Cerebellar nuclear complex (tissue), 1 donor: ENCODE measurements around the gene CERS4.
"Not testable (repeated sequence)": the region's sequence is repeated elsewhere in the genome, so short reads cannot be mapped to it uniquely, and the experiment has no call there.

Experiments used
- DNase-seq, 2 experiments: peaks; one replicate each; lab custom pipeline; 2025; lab: John Stamatoyannopoulos, UW

The CERS4 gene

GRCh38 chr19:8208922-8209461 is at the start of gene CERS4:
CERS4 (plus strand) TSS chr19:8209370; CDS start chr19:8251077, 41,707 bp downstream.
- DNase-seq, result peak in 1 of 2 experiments; percentile 24

GRCh38 chr19:8161135-8161646 is 48.0 kb upstream of the CERS4 start:
- DNase-seq, result no peak

- no peak for DNase-seq
These were observed 45.4 kb upstream of the CERS4 start for GRCh38 chr19:8163759-8164158.

- no peak for DNase-seq
These were observed 41.2 kb upstream of the CERS4 start for GRCh38 chr19:8167985-8168384.

GRCh38 chr19:8168537-8168936 is 40.6 kb upstream of the CERS4 start:
- no peak for DNase-seq

- no peak for DNase-seq
These were observed 34.5 kb upstream of the CERS4 start for GRCh38 chr19:8174706-8175105.

- no peak for DNase-seq
These were observed 29.2 kb upstream of the CERS4 start for GRCh38 chr19:8180018-8180417.

- DNase-seq, result no peak
These were observed 24.9 kb upstream of the CERS4 start for GRCh38 chr19:8184274-8184673.

- DNase-seq, result no peak
These were observed 23.7 kb upstream of the CERS4 start for GRCh38 chr19:8185343-8186068.

- no peak for DNase-seq
These were observed 16.8 kb upstream of the CERS4 start for GRCh38 chr19:8192221-8192820.

GRCh38 chr19:8194528-8195267 is 14.5 kb upstream of the CERS4 start:
- DNase-seq, result no peak

GRCh38 chr19:8196271-8196927 is 12.8 kb upstream of the CERS4 start:
- DNase-seq, result no peak

GRCh38 chr19:8203288-8204120 is 5.7 kb upstream of the CERS4 start:
- not testable (repeated sequence) for DNase-seq

GRCh38 chr19:8204961-8205360 is 4.2 kb upstream of the CERS4 start:
- no peak for DNase-seq

GRCh38 chr19:8206147-8207087 is 2.8 kb upstream of the CERS4 start:
- DNase-seq, result no peak

GRCh38 chr19:8207326-8207725 is 1.8 kb upstream of the CERS4 start:
- DNase-seq, result not testable (repeated sequence)

GRCh38 chr19:8208119-8208921 is 850 bp upstream of the CERS4 start:
- DNase-seq, result no peak

GRCh38 chr19:8209462-8210378 is 550 bp downstream of the CERS4 start:
- no peak for DNase-seq
